HepG2 (cell line): Measurements from ENCODE around the gene POLD3. TPM values are rescaled to one million over a fixed set of nuclear protein-coding genes. Genes with fewer than 3 reads are reported as not detected.

Experiments used
- ATAD3A ChIP-seq: sonication (generic); formaldehyde crosslinking; IDR thresholded peaks from 2 replicates; pipeline ENCODE4 v1.4.0; 2020; ENCODE audit warnings: missing genetic modification reagents
- CENPT ChIP-seq: sonication (generic); formaldehyde crosslinking; IDR thresholded peaks from 2 replicates; pipeline ENCODE4 v1.8.0; 2022; ENCODE audit warnings: low read depth, mild to moderate bottlenecking, moderate library complexity, missing genetic modification reagents
- DZIP1 ChIP-seq: sonication (generic); formaldehyde crosslinking; IDR thresholded peaks from 2 replicates; pipeline ENCODE4 v1.5.0; 2020; ENCODE audit warnings: mild to moderate bottlenecking, missing genetic modification reagents
- GABPB1 ChIP-seq: IDR thresholded peaks from 2 replicates; pipeline ENCODE4 v1.6.1; 2016; ENCODE audit warnings: mild to moderate bottlenecking, missing genetic modification reagents, moderate library complexity, missing compliant biosample characterization
- HDAC6 ChIP-seq: fragments of 200-600 bp; sonication (generic); IDR thresholded peaks from 2 replicates; pipeline ENCODE4 v1.7.0; 2017; ENCODE audit warnings: mild to moderate bottlenecking, antibody characterized with exemption, low read length, low read depth
- HOXA5 ChIP-seq: sonication (generic); formaldehyde crosslinking; IDR thresholded peaks from 2 replicates; pipeline ENCODE4 v1.4.0; 2020; ENCODE audit warnings: missing genetic modification reagents
- PCBP2 ChIP-seq: fragments of 200-400 bp; formaldehyde crosslinking; optimal IDR thresholded peaks from 2 replicates; pipeline ENCODE3; 2018; ENCODE audit warnings: low read length, low read depth; ENCODE audit not compliant: poor library complexity, severe bottlenecking
- PHF20 ChIP-seq: sonication (generic); formaldehyde crosslinking; IDR thresholded peaks from 2 replicates; pipeline ENCODE4 v1.5.0; 2020; ENCODE audit warnings: mild to moderate bottlenecking, missing genetic modification reagents
- RBAK ChIP-seq: sonication (generic); formaldehyde crosslinking; IDR thresholded peaks from 2 replicates; pipeline ENCODE4 v1.5.1; 2020; ENCODE audit warnings: mild to moderate bottlenecking, missing genetic modification reagents
- RBM22 ChIP-seq: fragments of 200-400 bp; formaldehyde crosslinking; optimal IDR thresholded peaks from 2 replicates; pipeline ENCODE3; 2017; ENCODE audit warnings: mild to moderate bottlenecking, low read length, moderate library complexity
- TBX2 ChIP-seq: sonication (generic); formaldehyde crosslinking; IDR thresholded peaks from 2 replicates; pipeline ENCODE4 v1.5.0; 2020; ENCODE audit warnings: missing genetic modification reagents, mild to moderate bottlenecking, borderline replicate concordance
- TFDP1 ChIP-seq: IDR thresholded peaks from 2 replicates; pipeline ENCODE4 v1.6.1; 2016; ENCODE audit warnings: missing compliant biosample characterization, missing genetic modification reagents, borderline replicate concordance
- ZNF232 ChIP-seq: sonication (generic); formaldehyde crosslinking; IDR thresholded peaks from 2 replicates; pipeline ENCODE4 v1.4.0; 2020; ENCODE audit warnings: missing genetic modification reagents, borderline replicate concordance
- ZNF256 ChIP-seq: sonication (generic); formaldehyde crosslinking; conservative IDR thresholded peaks from 2 replicates; pipeline ENCODE4 v1.4.0; 2020; ENCODE audit warnings: missing genetic modification reagents
- ZNF543 ChIP-seq: sonication (generic); formaldehyde crosslinking; IDR thresholded peaks from 2 replicates; pipeline ENCODE4 v1.4.0; 2020; ENCODE audit warnings: mild to moderate bottlenecking, missing genetic modification reagents
- ZNF674 ChIP-seq: sonication (generic); formaldehyde crosslinking; IDR thresholded peaks from 2 replicates; pipeline ENCODE4 v1.5.0; 2020; ENCODE audit warnings: low read depth, mild to moderate bottlenecking, missing genetic modification reagents
- polyA plus RNA-seq, 8 experiments: library from polyadenylated mRNA; depleted of rRNA in 3 of 8; stranded (reverse) in 7 of 8; unstranded in 1 of 8; fragments of >200 nt; fragmentation: Illumina TruSeq in 4 of 8; extraction: Trizol in 4 of 8; gene quantifications; 2 replicates each; pipeline versions ENCODE4 v1.2.1 to v1.2.3, GENCODE V29; 2011 to 2016; ENCODE audit warnings: low read depth in 4 of 8, missing spikeins in 1 of 8, mixed read lengths in 1 of 8; ENCODE audit not compliant: insufficient read depth in 1 of 8
- total RNA-seq, 5 experiments: library from RNA; depleted of rRNA; stranded (reverse); fragments of >200 nt; fragmentation: Illumina TruSeq; extraction: Trizol; gene quantifications; 2 replicates each; pipeline ENCODE4 v1.2.3, GENCODE V29; 2016; ENCODE audit warnings: low read depth in 1 of 5
- TF ChIP-seq, protein P1 (sequence below): sonication (generic); formaldehyde crosslinking; IDR thresholded peaks from 2 replicates; pipeline ENCODE4 v1.5.1; 2020; ENCODE audit warnings: missing genetic modification reagents, mild to moderate bottlenecking, borderline replicate concordance
- TF ChIP-seq, protein P2 (sequence below): sonication (generic); formaldehyde crosslinking; IDR thresholded peaks from 2 replicates; pipeline ENCODE4 v1.5.1; 2020; ENCODE audit warnings: missing genetic modification reagents, mild to moderate bottlenecking, borderline replicate concordance
- TF ChIP-seq, protein P3 (sequence below): sonication (generic); formaldehyde crosslinking; IDR thresholded peaks from 2 replicates; pipeline ENCODE4 v1.5.0; 2020; ENCODE audit warnings: mild to moderate bottlenecking, missing genetic modification reagents
- TF ChIP-seq, protein P4 (sequence below): sonication (generic); formaldehyde crosslinking; IDR thresholded peaks from 2 replicates; pipeline ENCODE4 v1.8.1; 2022; ENCODE audit warnings: mild to moderate bottlenecking, missing genetic modification reagents

POLD3 gene
- total and polyA plus RNA-seq, 2 of the 13 experiments (the other 11 are each of a cell fraction or from before 2014, with no cell fraction given), result 6.3 to 18.9 TPM

DNA sequence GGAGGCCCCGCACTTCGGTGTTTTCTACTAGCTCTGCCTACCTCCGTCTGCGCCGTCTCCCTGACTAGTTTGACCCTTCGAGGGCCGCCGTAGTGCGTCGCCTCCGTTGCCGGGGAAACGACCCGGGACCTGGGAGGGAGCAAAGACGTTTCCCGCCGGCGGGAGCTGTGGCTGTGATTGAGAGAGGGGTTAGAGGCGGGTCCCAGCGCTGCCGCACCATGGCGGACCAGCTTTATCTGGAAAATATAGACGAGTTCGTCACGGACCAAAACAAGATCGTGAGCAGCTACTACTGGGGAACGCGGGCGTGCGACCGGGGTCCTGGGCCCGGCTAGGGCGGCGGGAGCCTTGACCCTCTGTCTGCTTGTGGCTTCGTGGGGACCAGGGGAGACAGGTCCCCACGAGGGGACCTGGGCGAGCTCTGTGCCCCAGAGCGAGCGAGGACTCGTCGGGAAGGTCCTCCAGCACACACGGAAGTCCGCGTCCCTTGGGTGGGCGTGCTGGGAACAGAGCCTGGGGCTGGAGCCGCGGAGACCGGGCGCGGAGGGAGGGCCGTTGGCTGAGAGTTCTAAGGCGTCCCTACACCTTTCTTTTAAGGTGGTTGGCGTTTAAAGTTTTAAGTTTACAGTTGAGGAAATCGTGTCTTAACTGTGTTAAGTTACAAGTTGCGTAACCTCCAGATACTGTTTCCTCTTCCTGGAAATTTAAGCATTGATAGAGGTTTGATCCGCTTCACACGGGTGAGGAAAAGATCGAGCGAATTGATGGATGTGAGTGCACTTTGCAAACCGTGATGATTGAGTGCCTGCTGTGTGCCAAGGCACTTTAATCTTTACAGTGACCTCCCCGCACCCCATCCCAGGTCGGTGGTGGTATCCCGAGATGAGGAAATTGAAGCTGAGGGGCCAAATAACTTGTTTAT lies at the start of gene POLD3 (continued):
- no peak for TF ChIP-seq DZIP1 (CRISPR knock-in tag)
- TF ChIP-seq RBM22, result peak; percentile 71
- TF ChIP-seq RBAK (CRISPR knock-in tag), result no peak
- no peak for TF ChIP-seq PCBP2
- TF ChIP-seq ZNF232, result no peak
- TF ChIP-seq ZNF674, result no peak
- peak; percentile 68 for TF ChIP-seq TBX2 (CRISPR knock-in tag)
- TF ChIP-seq CENPT (CRISPR knock-in tag), result no peak
- TF ChIP-seq, protein P1, sequence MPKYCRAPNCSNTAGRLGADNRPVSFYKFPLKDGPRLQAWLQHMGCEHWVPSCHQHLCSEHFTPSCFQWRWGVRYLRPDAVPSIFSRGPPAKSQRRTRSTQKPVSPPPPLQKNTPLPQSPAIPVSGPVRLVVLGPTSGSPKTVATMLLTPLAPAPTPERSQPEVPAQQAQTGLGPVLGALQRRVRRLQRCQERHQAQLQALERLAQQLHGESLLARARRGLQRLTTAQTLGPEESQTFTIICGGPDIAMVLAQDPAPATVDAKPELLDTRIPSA (CRISPR knock-in tag), result 0 out of 2 replicates have a peak, but pooled peaks have one; percentile 45
- TF ChIP-seq ZNF256, result peak; percentile 80
- no peak for TF ChIP-seq ATAD3A (CRISPR knock-in tag)
- TF ChIP-seq, protein P2, sequence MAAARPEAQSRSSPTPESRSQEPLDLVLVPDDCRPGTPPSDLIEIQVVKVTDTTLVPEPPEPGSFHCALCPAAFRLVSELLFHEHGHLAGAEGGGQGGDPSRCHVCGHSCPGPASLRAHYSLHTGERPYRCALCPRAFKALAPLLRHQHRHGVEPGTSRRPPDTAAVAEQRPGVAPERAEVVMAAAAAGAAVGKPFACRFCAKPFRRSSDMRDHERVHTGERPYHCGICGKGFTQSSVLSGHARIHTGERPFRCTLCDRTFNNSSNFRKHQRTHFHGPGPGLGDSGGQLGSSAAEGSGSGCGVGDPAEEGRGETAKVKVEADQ (CRISPR knock-in tag), result 0 out of 2 replicates have a peak, but pooled peaks have one; percentile 32
- peak; percentile 99 for TF ChIP-seq TFDP1
- TF ChIP-seq PHF20, result peak; percentile 72
- no peak for TF ChIP-seq HDAC6
- TF ChIP-seq ZNF543 (CRISPR knock-in tag), result no peak
- TF ChIP-seq, protein P3, sequence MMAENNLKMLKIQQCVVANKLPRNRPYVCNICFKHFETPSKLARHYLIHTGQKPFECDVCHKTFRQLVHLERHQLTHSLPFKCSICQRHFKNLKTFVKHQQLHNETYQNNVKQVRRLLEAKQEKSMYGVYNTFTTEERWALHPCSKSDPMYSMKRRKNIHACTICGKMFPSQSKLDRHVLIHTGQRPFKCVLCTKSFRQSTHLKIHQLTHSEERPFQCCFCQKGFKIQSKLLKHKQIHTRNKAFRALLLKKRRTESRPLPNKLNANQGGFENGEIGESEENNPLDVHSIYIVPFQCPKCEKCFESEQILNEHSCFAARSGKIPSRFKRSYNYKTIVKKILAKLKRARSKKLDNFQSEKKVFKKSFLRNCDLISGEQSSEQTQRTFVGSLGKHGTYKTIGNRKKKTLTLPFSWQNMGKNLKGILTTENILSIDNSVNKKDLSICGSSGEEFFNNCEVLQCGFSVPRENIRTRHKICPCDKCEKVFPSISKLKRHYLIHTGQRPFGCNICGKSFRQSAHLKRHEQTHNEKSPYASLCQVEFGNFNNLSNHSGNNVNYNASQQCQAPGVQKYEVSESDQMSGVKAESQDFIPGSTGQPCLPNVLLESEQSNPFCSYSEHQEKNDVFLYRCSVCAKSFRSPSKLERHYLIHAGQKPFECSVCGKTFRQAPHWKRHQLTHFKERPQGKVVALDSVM (CRISPR knock-in tag), result no peak
- TF ChIP-seq, protein P4, sequence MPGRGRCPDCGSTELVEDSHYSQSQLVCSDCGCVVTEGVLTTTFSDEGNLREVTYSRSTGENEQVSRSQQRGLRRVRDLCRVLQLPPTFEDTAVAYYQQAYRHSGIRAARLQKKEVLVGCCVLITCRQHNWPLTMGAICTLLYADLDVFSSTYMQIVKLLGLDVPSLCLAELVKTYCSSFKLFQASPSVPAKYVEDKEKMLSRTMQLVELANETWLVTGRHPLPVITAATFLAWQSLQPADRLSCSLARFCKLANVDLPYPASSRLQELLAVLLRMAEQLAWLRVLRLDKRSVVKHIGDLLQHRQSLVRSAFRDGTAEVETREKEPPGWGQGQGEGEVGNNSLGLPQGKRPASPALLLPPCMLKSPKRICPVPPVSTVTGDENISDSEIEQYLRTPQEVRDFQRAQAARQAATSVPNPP (CRISPR knock-in tag), result peak; percentile 22; the same call in 1 of the 2 replicates
- peak; percentile 83 for TF ChIP-seq GABPB1 (CRISPR knock-in tag)
- TF ChIP-seq HOXA5 (CRISPR knock-in tag), result no peak
